GM21717 (cell line): Measurements from ENCODE around the gene PRKCA.
"Not testable (repeated sequence)": the region's sequence is repeated elsewhere in the genome, so short reads cannot be mapped to it uniquely, and the experiment has no call there.

Experiments used
- ATAC-seq: cut with Tn5 transposase; IDR thresholded peaks from one replicate; pipeline ENCODE4 v1.9.1; 2021; ENCODE audit warnings: mild to moderate bottlenecking, moderate library complexity; ENCODE audit not compliant: unreplicated experiment

PRKCA gene

GRCh38 chr17:66459811-66460270 lies 157.4 kb downstream of the PRKCA start:
- no peak for ATAC-seq

DNA sequence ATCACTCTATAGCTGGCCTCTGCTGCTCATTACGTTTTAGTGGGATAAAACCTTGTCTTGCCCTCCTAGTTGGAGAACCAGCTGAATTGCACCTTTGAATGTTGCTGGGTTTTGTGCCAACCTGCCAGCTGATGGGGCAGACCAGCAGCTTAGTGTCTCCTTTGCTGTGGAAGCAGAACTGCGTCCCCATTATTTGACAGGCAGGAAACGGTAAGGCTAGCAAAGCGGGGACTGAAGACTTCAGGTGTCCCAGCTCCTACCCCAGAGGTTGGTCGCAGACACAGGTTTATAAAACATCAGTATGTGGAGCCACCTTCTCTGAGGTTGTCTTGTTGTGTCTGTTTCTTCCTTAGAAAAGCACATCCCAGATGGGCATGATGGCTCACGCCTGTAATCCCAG lies 158.1 kb downstream of the PRKCA start:
- no peak for ATAC-seq

- ATAC-seq: no peak
Measured at GRCh38 chr17:66461343-66461995, 159.1 kb downstream of the PRKCA start.

DNA sequence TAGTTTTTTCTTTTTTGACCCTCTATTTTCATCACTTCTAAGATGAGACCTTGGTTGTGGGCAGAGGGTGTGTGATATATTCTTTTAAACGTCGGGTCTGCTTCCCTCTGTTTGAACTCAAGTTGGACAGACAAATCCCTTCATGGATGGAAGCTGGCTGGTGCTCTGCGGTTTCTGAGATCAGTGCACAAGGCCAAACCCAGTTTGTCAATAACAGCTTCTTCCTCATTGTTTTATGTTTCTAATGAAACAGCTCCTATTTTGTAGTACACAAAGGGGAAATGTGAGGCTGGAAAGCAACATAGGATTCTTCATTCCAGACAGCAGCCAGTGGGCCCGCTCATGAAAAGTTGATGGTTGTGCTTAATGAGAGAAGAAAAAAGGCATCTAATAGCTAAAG lies 159.6 kb downstream of the PRKCA start:
- no peak for ATAC-seq

GRCh38 chr17:66464921-66465320 lies 162.5 kb downstream of the PRKCA start:
- no peak for ATAC-seq

- no peak for ATAC-seq
Measured at GRCh38 chr17:66465701-66466100, 163.3 kb downstream of the PRKCA start.

GRCh38 chr17:66466106-66466820 lies 163.8 kb downstream of the PRKCA start:
- no peak for ATAC-seq

DNA sequence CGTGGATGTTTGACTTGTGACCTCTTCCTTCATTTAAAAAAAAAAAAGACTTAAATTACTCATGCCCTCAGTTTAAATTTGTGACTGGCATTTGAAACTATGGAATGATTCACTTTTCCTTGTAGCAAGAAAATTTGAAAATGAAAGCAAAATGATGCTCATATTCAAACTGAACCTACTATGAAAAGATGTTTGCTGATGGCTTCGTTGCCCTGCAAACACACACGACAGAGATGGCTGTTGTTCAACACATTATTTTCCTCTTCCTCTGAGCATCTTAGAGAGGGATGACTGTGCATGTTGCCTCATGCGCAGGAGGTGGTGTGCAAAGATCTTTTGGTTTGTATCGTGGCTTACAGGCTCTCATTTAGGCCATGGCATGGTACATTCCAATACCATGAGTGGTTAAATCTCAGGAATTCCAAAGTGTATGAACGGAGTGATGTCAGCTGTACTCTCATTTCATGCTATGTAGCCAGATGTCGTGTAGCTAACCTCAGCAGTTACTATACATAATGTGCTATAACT lies 164.5 kb downstream of the PRKCA start:
- no peak for ATAC-seq

DNA sequence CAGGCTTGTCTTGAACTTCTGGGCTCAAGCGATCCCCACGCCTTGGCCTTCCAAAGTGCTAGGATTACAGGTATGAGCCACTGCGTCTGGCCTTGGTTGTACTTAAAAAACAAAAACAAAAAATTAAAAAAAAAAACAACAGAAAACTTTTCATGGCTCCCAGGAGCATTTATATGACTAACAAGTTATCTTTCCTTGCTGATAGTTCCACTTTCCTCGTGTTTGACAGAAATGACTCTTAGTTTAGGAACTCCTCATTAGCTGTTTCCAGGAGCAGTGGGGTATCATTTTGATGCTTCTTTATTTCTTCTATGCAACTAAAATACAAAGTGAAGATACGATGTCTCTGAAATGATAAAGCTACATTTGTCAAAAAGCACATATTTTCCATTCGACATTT lies 165.4 kb downstream of the PRKCA start:
- no peak for ATAC-seq

DNA sequence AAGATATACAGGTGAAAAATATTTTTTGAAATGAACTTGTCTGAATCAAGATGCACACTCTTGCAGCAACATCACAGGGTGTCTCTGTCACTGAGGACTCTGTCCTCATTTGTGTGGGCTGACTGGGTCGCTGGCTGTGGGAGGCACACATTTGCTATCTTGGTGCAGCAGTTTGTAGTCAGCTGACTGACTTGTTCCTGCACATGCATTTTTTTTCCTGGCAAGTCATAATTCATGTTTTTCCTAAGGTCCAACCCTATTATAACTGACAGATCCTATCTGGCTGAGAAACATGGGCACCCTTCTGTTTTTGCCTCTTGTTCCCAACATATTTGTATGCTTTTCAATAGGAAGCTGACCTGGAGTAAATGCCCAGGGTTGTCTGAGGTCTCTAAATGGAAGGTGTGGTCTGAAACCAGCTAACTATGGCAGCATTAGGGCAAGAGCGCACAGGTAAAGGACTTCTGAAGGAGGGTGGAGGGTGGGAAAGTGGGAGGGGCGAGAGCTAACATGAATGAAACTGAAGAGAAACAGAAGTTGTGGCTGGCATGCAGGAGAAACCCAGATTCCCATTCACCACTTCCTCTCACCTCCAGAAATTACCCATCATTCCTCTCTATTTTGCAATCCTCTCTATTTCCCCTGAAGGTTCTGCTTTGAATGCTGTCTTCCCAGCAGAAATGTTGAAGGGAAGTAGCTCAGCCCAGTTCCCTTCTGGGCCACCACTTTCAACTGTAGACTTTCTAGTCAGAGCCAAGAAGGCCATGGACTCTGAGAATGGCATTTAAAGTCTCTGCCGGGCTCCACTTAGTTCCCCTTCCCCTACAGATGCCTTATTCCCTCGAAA lies 166.1 kb downstream of the PRKCA start:
- no peak for ATAC-seq

DNA sequence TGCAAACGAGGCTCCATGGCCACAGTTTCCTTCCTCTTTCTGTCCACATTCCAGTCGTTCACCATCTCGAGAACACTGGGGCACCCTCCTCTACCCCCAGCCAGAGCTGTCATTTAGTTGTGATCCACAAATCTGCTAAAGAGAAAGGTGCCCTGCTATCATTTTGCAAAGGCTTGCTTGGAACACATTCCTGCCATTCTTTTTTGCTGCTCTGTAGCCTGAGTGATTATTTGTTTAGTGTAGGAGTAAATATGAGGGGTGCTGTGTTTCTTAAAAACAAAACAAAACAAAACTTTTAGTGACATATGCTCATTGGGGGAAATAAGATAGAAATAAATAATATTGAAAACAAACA lies 166.7 kb downstream of the PRKCA start:
- no peak for ATAC-seq

DNA sequence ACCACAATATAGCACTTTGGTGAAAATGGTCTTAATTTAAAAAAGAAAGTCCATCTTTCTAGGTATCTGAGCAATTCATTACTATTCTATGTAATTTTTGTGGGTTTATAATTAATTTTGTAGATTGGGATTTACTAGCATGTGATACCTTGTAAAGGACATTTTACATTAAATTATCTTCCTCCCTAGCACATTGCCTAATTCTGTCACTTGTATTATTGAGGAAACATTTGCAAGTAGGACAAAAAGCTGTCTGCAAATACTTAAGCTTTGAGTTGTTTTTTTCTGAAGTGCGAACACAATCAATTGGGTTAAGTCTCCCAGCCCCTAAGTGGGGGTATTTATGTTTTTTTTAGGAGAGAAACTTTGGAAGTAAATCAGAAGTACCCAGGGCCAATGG lies 167.0 kb downstream of the PRKCA start:
- no peak for ATAC-seq

- no peak for ATAC-seq
Measured at GRCh38 chr17:66469890-66470289, 167.5 kb downstream of the PRKCA start.

- ATAC-seq: no peak
Measured at GRCh38 chr17:66472123-66472522, 169.7 kb downstream of the PRKCA start.

GRCh38 chr17:66474258-66474657 lies 171.8 kb downstream of the PRKCA start:
- no peak for ATAC-seq

- ATAC-seq: no peak
Measured at GRCh38 chr17:66474806-66475497, 172.5 kb downstream of the PRKCA start.

DNA sequence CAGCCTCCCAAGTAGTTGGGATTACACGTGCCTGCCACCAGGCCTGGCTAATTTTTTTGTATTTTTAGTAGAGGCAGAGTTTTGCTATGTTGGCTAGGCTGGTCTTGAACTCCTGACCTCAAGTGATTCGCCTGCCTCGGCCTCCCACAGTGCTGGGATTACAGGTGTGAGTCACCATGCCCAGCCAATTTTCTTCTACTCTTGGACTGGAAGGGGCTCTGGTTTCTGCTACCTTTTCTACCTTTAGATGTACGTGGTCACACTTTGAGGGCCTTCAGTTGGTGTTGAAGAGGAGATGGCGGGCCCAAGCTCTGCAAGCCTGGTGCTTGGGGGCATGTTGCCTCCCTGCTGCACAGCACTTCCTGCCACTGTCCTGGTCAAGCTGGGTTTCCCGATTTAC lies 173.6 kb downstream of the PRKCA start:
- no peak for ATAC-seq

- no peak for ATAC-seq
Measured at GRCh38 chr17:66477615-66478283, 175.3 kb downstream of the PRKCA start.

DNA sequence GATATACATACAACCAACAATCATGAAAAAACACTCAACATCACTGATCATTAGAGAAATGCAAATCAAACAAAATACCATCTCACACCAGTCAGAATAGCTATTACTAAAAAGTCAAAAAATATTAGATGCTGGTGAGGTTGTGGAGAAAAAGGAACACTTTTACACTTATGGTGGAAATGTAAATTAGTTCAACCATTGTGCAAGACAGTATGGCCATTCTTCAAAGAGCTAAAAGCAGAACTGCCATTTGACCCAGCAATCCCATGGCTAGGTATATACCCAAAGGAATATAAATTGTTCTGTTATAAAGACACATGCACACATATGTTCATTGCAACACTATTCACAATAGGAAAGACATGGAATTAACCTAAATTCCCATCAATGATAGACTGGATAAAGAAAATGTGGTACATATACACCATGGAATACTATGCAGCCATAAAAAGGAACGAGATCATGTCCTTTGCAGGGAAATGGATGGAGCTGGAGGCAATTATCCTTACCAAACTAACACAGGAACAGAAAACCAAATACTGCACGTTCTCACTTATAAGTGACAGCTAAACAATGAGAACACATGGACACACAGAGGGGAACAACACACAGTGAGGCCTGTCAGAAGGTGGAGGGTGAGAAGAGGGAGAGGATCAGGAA lies 176.9 kb downstream of the PRKCA start:
- not testable (repeated sequence) for ATAC-seq

GRCh38 chr17:66480243-66480642 lies 177.8 kb downstream of the PRKCA start:
- no peak for ATAC-seq
